GM23248 (cell line): ENCODE results near the gene SLC13A1.

Experiments used
- EZH2 ChIP-seq: fragments of 200-600 bp; sonication (generic); IDR thresholded peaks from 2 replicates; pipeline ENCODE4 v1.6.1; 2018; ENCODE audit warnings: antibody characterized with exemption, mild to moderate bottlenecking; ENCODE audit not compliant: insufficient read depth, poor library complexity, severe bottlenecking
- EZH2phosphoT487 ChIP-seq: fragments of 200-600 bp; sonication (generic); IDR thresholded peaks from 2 replicates; pipeline ENCODE4 v1.6.1; 2018; ENCODE audit warnings: antibody characterized with exemption, moderate library complexity, mild to moderate bottlenecking, low read depth; ENCODE audit not compliant: insufficient read depth

DNA sequence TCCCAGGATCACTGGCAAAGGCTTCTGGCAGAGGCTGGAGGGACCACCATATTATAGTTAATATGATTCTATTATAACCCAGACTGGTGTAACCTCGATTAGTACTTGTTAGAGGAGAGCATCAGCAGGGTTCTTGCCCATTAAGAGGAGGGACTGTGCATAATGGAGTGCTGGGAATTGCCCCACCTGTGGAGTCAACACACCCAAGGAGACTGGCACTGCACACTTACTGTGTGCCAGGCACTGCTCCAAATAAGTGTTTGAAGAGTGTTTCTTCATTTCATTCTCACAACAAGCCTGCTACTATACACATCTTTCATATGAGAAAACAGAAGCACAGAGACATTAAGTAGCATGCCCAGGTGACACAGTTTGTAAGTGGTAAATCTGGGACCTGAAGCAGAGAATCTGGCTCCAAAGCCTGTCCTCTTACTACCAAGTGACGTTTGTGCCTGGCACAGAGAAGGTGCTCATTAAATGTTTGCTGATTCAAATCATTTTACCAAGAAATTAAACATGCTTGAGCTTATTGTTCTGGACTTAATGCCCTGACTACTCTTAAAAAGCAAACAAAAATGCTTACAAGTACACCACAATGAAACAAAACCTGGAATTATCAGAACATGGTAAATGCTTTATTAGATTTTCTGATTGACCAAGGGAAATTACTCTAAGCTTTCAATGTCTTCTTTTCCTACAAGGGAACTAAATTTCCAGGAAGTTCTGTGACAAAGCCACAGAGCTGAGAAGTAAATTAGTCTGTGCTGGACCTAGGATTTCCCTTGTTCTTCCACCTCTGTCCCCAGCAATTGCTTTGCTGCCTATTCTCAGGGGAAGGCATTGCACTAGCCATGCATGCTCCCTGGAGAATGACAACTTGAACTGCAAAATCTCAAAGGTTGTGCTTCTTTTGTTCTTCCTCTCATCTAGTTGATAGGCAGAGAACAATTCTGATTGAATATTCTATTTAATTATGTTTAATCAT lies 809 bp downstream of the SLC13A1 start:
- no peak for TF ChIP-seq EZH2
- TF ChIP-seq EZH2phosphoT487 = no peak
